ENCODE measurements around the gene SYNPO.

Gene SYNPO

DNA sequence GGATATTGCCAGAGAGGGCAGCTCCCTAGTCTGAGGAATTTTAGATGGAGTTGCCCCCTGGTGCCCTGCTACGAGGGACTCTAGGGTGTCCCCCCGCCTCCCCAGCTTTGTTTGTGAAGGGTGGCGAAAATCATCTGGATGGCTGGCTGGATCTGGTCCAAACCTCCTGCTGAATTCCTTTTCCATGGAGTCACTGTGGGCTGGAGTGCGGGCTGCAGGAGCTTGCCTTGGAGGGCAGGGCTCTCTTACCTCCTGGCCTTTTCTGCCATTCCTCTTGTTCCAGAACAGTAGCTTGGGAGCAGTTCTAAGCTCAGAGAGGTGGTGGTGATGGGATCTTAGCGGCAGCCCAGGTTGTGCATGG lies 2.1 kb downstream of the SYNPO start:
- peak overlapping the region; percentile 49 for H3K4me3 ChIP-seq (ENCODE audit: low read depth, low read length)
- in situ Hi-C loops (cut with HindIII; ENCODE audit: low pct_ligation_motif_present, low sequenced_read_pairs), result no loop called here

DNA sequence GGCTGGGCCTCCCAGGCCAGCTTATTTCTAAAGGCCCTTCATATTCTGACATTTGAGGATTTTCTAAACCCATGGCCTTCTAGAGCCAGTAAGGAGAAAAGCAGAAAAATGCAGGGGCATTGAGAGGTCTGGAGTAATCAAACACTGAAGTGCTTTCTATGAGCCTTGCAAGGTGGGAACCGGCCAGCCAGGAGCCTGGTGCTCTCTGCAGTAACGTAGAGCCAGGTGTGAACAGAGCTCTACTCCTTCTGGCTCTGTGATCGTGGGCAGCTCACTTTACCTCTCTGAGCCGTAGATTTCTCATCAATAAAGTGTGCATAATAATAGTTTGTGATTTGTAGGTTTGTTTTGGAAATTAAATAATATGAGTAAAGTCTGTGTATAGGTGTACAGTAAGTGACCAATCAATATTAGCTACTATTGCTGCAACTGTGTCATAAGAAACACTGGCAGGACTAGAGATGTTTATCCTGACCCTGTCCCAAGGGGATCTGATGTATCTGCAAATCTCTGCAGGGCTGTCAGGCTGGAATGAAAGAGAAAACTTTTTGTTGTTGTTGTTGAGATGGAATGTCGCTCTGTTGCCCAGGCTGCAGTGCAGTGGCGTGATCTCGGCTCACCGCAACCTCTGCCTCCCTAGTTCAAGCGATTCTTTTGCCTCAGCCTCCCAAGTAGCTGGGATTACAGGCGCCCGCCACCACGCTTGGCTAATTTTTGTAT lies 2.7 kb downstream of the SYNPO start:
- in situ Hi-C loops (cut with HindIII; ENCODE audit: low pct_ligation_motif_present, low sequenced_read_pairs), result no loop called here
- TF ChIP-seq, protein P1, sequence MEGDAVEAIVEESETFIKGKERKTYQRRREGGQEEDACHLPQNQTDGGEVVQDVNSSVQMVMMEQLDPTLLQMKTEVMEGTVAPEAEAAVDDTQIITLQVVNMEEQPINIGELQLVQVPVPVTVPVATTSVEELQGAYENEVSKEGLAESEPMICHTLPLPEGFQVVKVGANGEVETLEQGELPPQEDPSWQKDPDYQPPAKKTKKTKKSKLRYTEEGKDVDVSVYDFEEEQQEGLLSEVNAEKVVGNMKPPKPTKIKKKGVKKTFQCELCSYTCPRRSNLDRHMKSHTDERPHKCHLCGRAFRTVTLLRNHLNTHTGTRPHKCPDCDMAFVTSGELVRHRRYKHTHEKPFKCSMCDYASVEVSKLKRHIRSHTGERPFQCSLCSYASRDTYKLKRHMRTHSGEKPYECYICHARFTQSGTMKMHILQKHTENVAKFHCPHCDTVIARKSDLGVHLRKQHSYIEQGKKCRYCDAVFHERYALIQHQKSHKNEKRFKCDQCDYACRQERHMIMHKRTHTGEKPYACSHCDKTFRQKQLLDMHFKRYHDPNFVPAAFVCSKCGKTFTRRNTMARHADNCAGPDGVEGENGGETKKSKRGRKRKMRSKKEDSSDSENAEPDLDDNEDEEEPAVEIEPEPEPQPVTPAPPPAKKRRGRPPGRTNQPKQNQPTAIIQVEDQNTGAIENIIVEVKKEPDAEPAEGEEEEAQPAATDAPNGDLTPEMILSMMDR (IDR thresholded peaks at IDR 0.05; ENCODE audit: low read depth, low read length, missing control alignments), result no peak

More for the DNA sequence above, 2.1 kb downstream of the SYNPO start:
- no peaks in the 10 kb centered on the region for H3K36me3 ChIP-seq (replicated peaks)
- DNase-seq, result peak; percentile 87
- TF ChIP-seq, protein P1 (IDR thresholded peaks at IDR 0.05; ENCODE audit: low read depth, low read length, missing control alignments), result no peak
- H3K27ac ChIP-seq, result peak overlapping the region; percentile 87
- no peaks in the 10 kb centered on the region for H3K27me3 ChIP-seq (replicated peaks)

DNA sequence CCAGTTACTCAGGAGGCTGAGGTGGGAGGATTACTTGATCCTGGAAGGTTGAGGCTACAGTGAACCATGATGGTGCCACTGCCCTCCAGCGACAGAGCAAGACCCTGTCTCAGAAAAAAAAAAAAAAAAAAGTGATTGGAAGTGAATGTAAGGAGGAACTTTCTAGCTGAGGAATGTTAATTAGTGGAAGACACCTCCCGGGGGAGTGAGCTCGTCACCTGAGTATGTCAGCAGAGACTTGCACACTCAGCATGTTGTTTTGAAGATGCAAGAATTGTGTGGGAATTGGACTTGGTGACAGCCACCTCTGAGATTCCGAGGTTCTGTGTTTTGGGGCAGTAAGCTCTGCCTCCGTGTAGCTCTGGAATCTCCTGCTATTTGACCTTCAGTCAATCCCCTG lies 3.6 kb downstream of the SYNPO start:
- Histone ChIP-seq H3K4me3 (ENCODE audit: low read depth, low read length) (no peak overlapping the region), H3K27ac (no peak overlapping the region), H3K27me3 (replicated peaks) (no peaks in the 10 kb centered on the region), H3K36me3 (replicated peaks) (peaks cover 12% of the 10 kb centered on the region)
- DNase-seq, result no peak
- in situ Hi-C loops (cut with HindIII; ENCODE audit: low pct_ligation_motif_present, low sequenced_read_pairs), result no loop called here
- TF ChIP-seq, protein P1 (IDR thresholded peaks at IDR 0.05; ENCODE audit: low read depth, low read length, missing control alignments), result no peak

More for the DNA sequence above, 2.7 kb downstream of the SYNPO start:
- DNase-seq, result peak; percentile 33
- Histone ChIP-seq H3K36me3 (replicated peaks) (peaks cover 3% of the 10 kb centered on the region), H3K27me3 (replicated peaks) (no peaks in the 10 kb centered on the region), H3K27ac (peak overlapping the region; percentile 87), H3K4me3 (ENCODE audit: low read depth, low read length) (peak overlapping the region; percentile 33)

DNA sequence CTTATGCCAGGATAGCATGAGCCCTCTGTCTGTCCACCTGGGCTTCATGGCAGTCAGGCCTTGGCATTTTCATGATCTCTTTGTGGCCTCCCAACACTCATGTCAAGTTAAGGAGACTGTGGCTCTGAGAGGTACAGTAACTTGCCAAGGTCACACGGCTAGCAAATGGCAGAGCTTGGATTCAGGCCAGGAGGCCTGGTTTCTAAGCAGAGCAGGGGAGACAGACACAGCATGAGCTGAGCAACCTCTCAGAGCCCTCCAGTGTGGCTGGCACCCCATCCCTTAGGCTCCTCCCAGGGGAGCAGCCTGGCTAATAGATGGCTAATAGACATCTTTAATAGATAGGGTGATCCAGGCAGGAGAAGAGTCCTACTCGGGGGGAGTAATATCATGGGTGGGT lies 4.1 kb downstream of the SYNPO start:
- DNase-seq, result no peak
- in situ Hi-C loops (cut with HindIII; ENCODE audit: low pct_ligation_motif_present, low sequenced_read_pairs), result no loop called here

DNA sequence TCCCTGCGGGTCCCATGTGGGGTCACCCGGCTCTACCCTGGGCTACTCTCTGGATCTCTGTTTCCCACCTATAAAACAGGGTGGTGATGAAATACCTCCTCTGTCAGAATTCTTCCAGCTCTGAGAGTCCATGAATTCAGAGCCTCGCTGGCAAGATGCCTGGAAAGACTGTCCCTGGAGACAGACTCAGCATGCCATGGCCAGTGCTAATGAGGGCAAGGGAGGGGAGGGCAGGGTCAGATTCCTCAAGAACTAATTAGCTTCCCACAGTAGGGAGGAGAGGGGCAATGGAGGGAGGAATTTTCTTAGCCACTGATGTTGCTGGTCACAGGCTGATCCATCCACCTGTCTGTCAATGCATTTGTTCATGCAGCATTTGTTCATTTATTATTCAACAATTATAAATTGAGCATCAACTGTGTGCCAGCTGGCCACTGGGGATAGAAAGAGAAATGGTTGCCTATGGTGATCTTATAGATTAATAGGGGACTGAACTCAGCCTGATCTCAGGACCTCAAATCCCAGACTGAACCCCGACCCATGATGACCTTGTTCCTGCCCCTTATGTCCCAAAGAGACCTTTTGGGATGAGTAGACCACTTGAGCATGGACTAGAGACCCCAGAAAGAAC lies 4.7 kb downstream of the SYNPO start:
- in situ Hi-C loops (cut with HindIII; ENCODE audit: low pct_ligation_motif_present, low sequenced_read_pairs), result no loop called here
- no peak overlapping the region for H3K4me3 ChIP-seq (ENCODE audit: low read depth, low read length)
- H3K27me3 ChIP-seq (replicated peaks), result no peaks in the 10 kb centered on the region
- peak; percentile 71 for DNase-seq
- no peak overlapping the region for H3K27ac ChIP-seq
- peaks cover 20% of the 10 kb centered on the region for H3K36me3 ChIP-seq (replicated peaks)
- TF ChIP-seq, protein P1 (IDR thresholded peaks at IDR 0.05; ENCODE audit: low read depth, low read length, missing control alignments), result no peak

More for the DNA sequence above, 4.1 kb downstream of the SYNPO start:
- H3K27ac ChIP-seq, result no peak overlapping the region
- no peaks in the 10 kb centered on the region for H3K27me3 ChIP-seq (replicated peaks)
- H3K36me3 ChIP-seq (replicated peaks), result peaks cover 16% of the 10 kb centered on the region
- no peak overlapping the region for H3K4me3 ChIP-seq (ENCODE audit: low read depth, low read length)
- TF ChIP-seq, protein P1 (IDR thresholded peaks at IDR 0.05; ENCODE audit: low read depth, low read length, missing control alignments), result no peak
